HCT116 (cell line): Measurements from ENCODE around the gene DYRK2. TPM values are rescaled to one million over a fixed set of nuclear protein-coding genes. Genes with fewer than 3 reads are reported as not detected.

Experiments used
- ATAC-seq: fragments of 200-7000 bp; cut with Tn5 transposase; 2 replicates; pipeline ENCODE4 v1.9.1; 2020; ENCODE audit warnings: mild to moderate bottlenecking, moderate library complexity
- BruUV-seq: library from RNA; stranded (reverse); fragments of 400-500 nt; replicated peaks from 2 replicates; lab custom pipeline; 2021; lab: Mats Ljungman, UMichigan
- CTCF ChIA-PET: fragments of 300-600 bp; sonication (Branson Sonifier 250); formaldehyde crosslinking; loops from one replicate; lab custom pipeline; 2021; ENCODE audit warnings: antibody characterized with exemption; lab: Charles Lee
- POLR2A ChIA-PET: fragments of 300-600, 350-600 bp; sonication (Branson Sonifier 250); formaldehyde crosslinking; loops from one replicate; lab custom pipeline; 2021; ENCODE audit warnings: antibody characterized with exemption; lab: Charles Lee
- RAD21 ChIA-PET, 2 experiments: fragments of 300-600 bp; sonication (Branson Sonifier 250); formaldehyde crosslinking; loops; one replicate each; lab custom pipeline; 2023; ENCODE audit warnings: low total read pairs in 2 of 2; ENCODE audit not compliant: uncharacterized antibody in 2 of 2, unreplicated experiment in 2 of 2, low non-redundant PET in 1 of 2; lab: Charles Lee
- DNase-seq: peaks from one replicate; pipeline ENCODE4 v3.0.0-alpha.2; 2010; ENCODE audit warnings: low read depth, low spot score
- H2AFZ ChIP-seq: fragments of 200-600 bp; shearing (Covaris generic), sonication (generic); 2 replicates; pipeline ENCODE4 v1.6.1; 2017; ENCODE audit warnings: low read depth, mixed run types, mixed read lengths, antibody characterized with exemption, low read length; ENCODE audit not compliant: poor library complexity, severe bottlenecking
- H3K27ac ChIP-seq: 2 replicates; pipeline ENCODE4 v1.5.1; 2012; ENCODE audit warnings: low read depth, low read length
- H3K27me3 ChIP-seq: fragments of 200-600 bp; sonication (generic); 2 replicates; pipeline ENCODE4 v1.6.1; 2016; ENCODE audit warnings: mixed run types, low read length, mixed read lengths; ENCODE audit not compliant: insufficient read depth
- H3K36me3 ChIP-seq, 2 experiments: fragments of 200-500 bp in 1 of 2; fragments of 200-600 bp in 1 of 2; sonication (Bioruptor generic) in 1 of 2; sonication (generic) in 1 of 2; 2 replicates each; pipeline versions ENCODE4 v1.5.1 to v1.6.1; 2014 to 2016; ENCODE audit warnings: low read length in 2 of 2, inconsistent platforms in 1 of 2, mixed read lengths in 1 of 2, mixed run types in 1 of 2; ENCODE audit not compliant: insufficient read depth in 2 of 2, control insufficient read depth in 1 of 2
- H3K4me1 ChIP-seq, 2 experiments: fragments of 200-600 bp in 1 of 2; sonication (generic) in 1 of 2; 2 replicates each; pipeline versions ENCODE4 v1.5.1 to v1.6.1; 2012 to 2017; ENCODE audit warnings: low read length in 2 of 2, inconsistent platforms in 1 of 2, mild to moderate bottlenecking in 1 of 2, mixed read lengths in 1 of 2, mixed run types in 1 of 2, moderate library complexity in 1 of 2; ENCODE audit not compliant: insufficient read depth in 2 of 2, control insufficient read depth in 1 of 2
- H3K4me2 ChIP-seq: fragments of 200-600 bp; sonication (generic); 2 replicates; pipeline ENCODE4 v1.6.1; 2017; ENCODE audit warnings: mixed run types, low read length, mixed read lengths
- H3K4me3 ChIP-seq, 2 experiments: fragments of 200-600 bp in 1 of 2; sonication (generic) in 1 of 2; replicated peaks in 1 of 2; 2 replicates each; pipeline ENCODE4 v1.5.1; 2011 to 2016; ENCODE audit warnings: low read length in 2 of 2, control low read depth in 1 of 2, low read depth in 1 of 2, mild to moderate bottlenecking in 1 of 2, mixed read lengths in 1 of 2, mixed run types in 1 of 2
- H3K79me2 ChIP-seq: fragments of 200-600 bp; sonication (generic); 2 replicates; pipeline ENCODE4 v1.6.1; 2017; ENCODE audit warnings: mild to moderate bottlenecking, mixed run types, low read length, moderate library complexity, mixed read lengths; ENCODE audit not compliant: insufficient read depth
- H3K9ac ChIP-seq: fragments of 200-600 bp; sonication (generic); 2 replicates; pipeline ENCODE4 v1.6.1; 2016; ENCODE audit warnings: low read length, mixed read lengths
- H3K9me2 ChIP-seq: fragments of 200-600 bp; sonication (generic), shearing (Covaris generic); 2 replicates; pipeline ENCODE4 v1.6.1; 2017; ENCODE audit warnings: mixed run types, mild to moderate bottlenecking, moderate library complexity; ENCODE audit not compliant: insufficient read depth
- H3K9me3 ChIP-seq, 2 experiments: fragments of 200-500 bp in 1 of 2; fragments of 200-600 bp in 1 of 2; sonication (Bioruptor generic) in 1 of 2; sonication (generic) in 1 of 2; 2 replicates each; pipeline ENCODE4 v1.6.1; 2014 to 2017; ENCODE audit warnings: low read length in 2 of 2, mixed read lengths in 2 of 2, inconsistent platforms in 1 of 2, low read depth in 1 of 2, mild to moderate bottlenecking in 1 of 2, mixed run types in 1 of 2, moderate library complexity in 1 of 2; ENCODE audit not compliant: control insufficient read depth in 1 of 2, insufficient read depth in 1 of 2
- H4K20me1 ChIP-seq: fragments of 200-600 bp; sonication (generic), shearing (Covaris generic); 2 replicates; pipeline ENCODE4 v1.6.1; 2017; ENCODE audit warnings: mixed run types, mild to moderate bottlenecking, moderate library complexity; ENCODE audit not compliant: insufficient read depth
- CBX3 ChIP-seq: IDR thresholded peaks from 2 replicates; pipeline ENCODE4 v1.6.1; 2012; ENCODE audit warnings: low read depth
- CTCF ChIP-seq, 3 experiments: fragments of 200-600 bp in 1 of 3; sonication (generic) in 1 of 3; IDR thresholded peaks in 2 of 3; conservative IDR thresholded peaks in 1 of 3; 2 replicates each; pipeline ENCODE4 v1.5.1; 2012 to 2017; ENCODE audit warnings: low read depth in 2 of 3, low read length in 2 of 3, antibody characterized with exemption in 1 of 3, borderline replicate concordance in 1 of 3, control low read depth in 1 of 3, mild to moderate bottlenecking in 1 of 3, mixed read lengths in 1 of 3, mixed run types in 1 of 3, moderate library complexity in 1 of 3; ENCODE audit not compliant: insufficient read depth in 1 of 3
- EZH2 ChIP-seq: fragments of 200-600 bp; sonication (generic); IDR thresholded peaks from 2 replicates; pipeline ENCODE4 v1.6.1; 2017; ENCODE audit warnings: antibody characterized with exemption, mixed run types
- EZH2phosphoT487 ChIP-seq: fragments of 200-600 bp; IDR thresholded peaks from 2 replicates; pipeline ENCODE4 v1.6.1; 2018; ENCODE audit warnings: antibody characterized with exemption, borderline replicate concordance
- FOSL1 ChIP-seq: IDR thresholded peaks from 2 replicates; pipeline ENCODE4 v1.6.1; 2012; ENCODE audit warnings: low read depth
- MAX ChIP-seq: IDR thresholded peaks from 2 replicates; pipeline ENCODE4 v1.6.1; 2012
- REST ChIP-seq: IDR thresholded peaks from 2 replicates; pipeline ENCODE4 v1.6.1; 2012; ENCODE audit warnings: low read depth
- intact Hi-C: fragments of 100-400 bp; cut with micrococcal nuclease; formaldehyde crosslinking; loops from 2 replicates; pipeline ENCODE4 v1.10.0; 2022
- total RNA-seq: library from RNA; stranded (reverse); gene quantifications from one replicate; pipeline ENCODE4 v1.2.1, GENCODE V29; 2021; ENCODE audit not compliant: unreplicated experiment

Gene DYRK2
- total RNA-seq, 1 experiment from 2014 or later, result 28.7 TPM

GRCh38 chr12:67674417-67674816, 25.9 kb downstream of the DYRK2 start:
- Histone ChIP-seq H3K9me3 (no peaks in the 10 kb centered on the region), H4K20me1 (no peaks in the 10 kb centered on the region), H3K4me1 (peaks cover 0 to 6% of the 10 kb centered on the region in 2 experiments; a peak in 2 of 4 replicates), H3K4me2 (no peak overlapping the region), H3K36me3 (no peaks in the 10 kb centered on the region), H3K9ac (no peak overlapping the region), H3K4me3 (no peak overlapping the region), H3K27me3 (no peaks in the 10 kb centered on the region), H3K79me2 (no peaks in the 10 kb centered on the region), H2AFZ (no peak overlapping the region), H3K27ac (no peak overlapping the region), H3K9me2 (no peaks in the 10 kb centered on the region)
- ChIA-PET POLR2A (no interaction called here), RAD21 (no interaction called here), CTCF (no interaction called here)
- DNase-seq, result no peak
- no TSS peak for BruUV-seq
- TF ChIP-seq FOSL1 (no peak), CBX3 (no peak), REST (no peak), MAX (no peak), EZH2 (no peak), EZH2phosphoT487 (no peak), CTCF (IDR thresholded peaks at IDR 0.05 in 2 of 3, conservative IDR thresholded peaks at IDR 0.05 in 1 of 3; ENCODE audit: borderline replicate concordance in 1 of 3, insufficient read depth in 1 of 3, low read depth in 2 of 3, low read length in 2 of 3) (no peak)
- intact Hi-C loops, result no loop called here
- no peak for ATAC-seq
